Measurements from ENCODE around the gene RBL2. TPM values are rescaled to one million over a fixed set of nuclear protein-coding genes. Genes with fewer than 3 reads are reported as not detected.

RBL2 gene
- total and polyA plus RNA-seq, 9 of the 15 experiments (the other 6 are each of a cell fraction or from before 2014, with no cell fraction given), result 7.8 to 76.3 (median 28.5) TPM

DNA sequence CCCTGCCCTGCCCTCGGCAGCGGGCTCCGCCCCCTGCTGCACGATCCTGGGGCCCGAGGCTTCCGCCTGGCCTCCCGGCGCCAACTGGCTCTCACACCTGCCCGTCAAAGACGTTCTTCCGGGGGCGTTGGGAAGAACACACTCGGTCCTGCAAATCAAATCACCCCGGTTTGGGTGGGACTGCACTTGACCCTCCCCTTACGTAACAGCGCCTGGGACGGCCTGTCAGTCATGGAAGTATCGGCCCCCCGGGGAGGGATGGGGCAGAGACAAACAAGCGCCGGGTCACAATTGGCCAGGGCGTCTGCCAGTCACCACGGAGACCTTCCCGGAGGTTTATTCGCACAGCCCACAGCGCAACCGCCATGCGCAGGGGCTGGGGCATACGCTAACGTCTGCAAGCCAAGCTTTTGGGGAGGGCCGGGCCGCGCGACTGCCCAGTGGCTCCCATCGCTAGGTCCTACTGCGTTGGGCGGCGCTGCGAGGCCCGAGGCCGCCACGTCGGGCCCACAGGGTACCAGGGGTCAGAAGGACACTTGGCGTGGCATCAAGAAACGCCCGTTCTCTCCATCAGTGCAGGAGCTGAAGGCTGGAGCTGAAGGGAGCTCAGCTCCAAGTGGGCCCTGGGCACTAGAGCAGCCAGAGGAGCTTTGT, 69.1 kb downstream of the RBL2 start (continued):
- TF ChIP-seq ESRRA (IDR thresholded peaks at IDR 0.05; ENCODE audit: borderline replicate concordance, low read depth) (no peak), PRMT5 (CRISPR knock-in tag; IDR thresholded peaks at IDR 0.05) (no peak), ZNF143 (CRISPR knock-in tag; IDR thresholded peaks at IDR 0.05) (no peak), CHAMP1 (IDR thresholded peaks at IDR 0.05) (no peak), EGR1 (conservative IDR thresholded peaks at IDR 0.05) (peak; percentile 74), POLR2A (conservative IDR thresholded peaks at IDR 0.05) (peak; percentile 83), ZNF41 (CRISPR knock-in tag; conservative IDR thresholded peaks at IDR 0.05) (no peak), RBM14 (IDR thresholded peaks at IDR 0.05; ENCODE audit: borderline replicate concordance, insufficient read depth, low read depth, low read length) (no peak), HOMEZ (CRISPR knock-in tag; IDR thresholded peaks at IDR 0.05) (no peak), ZNF124 (CRISPR knock-in tag; IDR thresholded peaks at IDR 0.05) (no peak), RFX1 (IDR thresholded peaks at IDR 0.05) (peak; percentile 68), MYC (IDR thresholded peaks at IDR 0.05; ENCODE audit: low read depth, low read length) (peak; percentile 54), MYC (CRISPR knock-in tag; IDR thresholded peaks at IDR 0.05; ENCODE audit: borderline replicate concordance, low read depth) (no peak), ILF3 (IDR thresholded peaks at IDR 0.05; ENCODE audit: borderline replicate concordance) (peak; percentile 37; the same call in 1 of the 2 replicates), ZBTB1 (CRISPR knock-in tag; IDR thresholded peaks at IDR 0.05; ENCODE audit: borderline replicate concordance, low read depth) (0 out of 2 replicates have a peak, but pooled peaks have one; percentile 33), KDM1A (IDR thresholded peaks at IDR 0.05) (0 out of 4 replicates have a peak, but pooled peaks of 1 of the 2 experiments have one; percentile 13), LCOR (CRISPR knock-in tag; IDR thresholded peaks at IDR 0.05) (0 out of 2 replicates have a peak, but pooled peaks have one; percentile 77), ETV1 (tag; conservative IDR thresholded peaks at IDR 0.05; ENCODE audit: low read depth) (no peak)
- TF ChIP-seq, protein P1, sequence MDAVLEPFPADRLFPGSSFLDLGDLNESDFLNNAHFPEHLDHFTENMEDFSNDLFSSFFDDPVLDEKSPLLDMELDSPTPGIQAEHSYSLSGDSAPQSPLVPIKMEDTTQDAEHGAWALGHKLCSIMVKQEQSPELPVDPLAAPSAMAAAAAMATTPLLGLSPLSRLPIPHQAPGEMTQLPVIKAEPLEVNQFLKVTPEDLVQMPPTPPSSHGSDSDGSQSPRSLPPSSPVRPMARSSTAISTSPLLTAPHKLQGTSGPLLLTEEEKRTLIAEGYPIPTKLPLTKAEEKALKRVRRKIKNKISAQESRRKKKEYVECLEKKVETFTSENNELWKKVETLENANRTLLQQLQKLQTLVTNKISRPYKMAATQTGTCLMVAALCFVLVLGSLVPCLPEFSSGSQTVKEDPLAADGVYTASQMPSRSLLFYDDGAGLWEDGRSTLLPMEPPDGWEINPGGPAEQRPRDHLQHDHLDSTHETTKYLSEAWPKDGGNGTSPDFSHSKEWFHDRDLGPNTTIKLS (IDR thresholded peaks at IDR 0.05; ENCODE audit: borderline replicate concordance, low read depth), result peak; percentile 55; the same call in 1 of the 2 replicates
- TF ChIP-seq, protein P2, sequence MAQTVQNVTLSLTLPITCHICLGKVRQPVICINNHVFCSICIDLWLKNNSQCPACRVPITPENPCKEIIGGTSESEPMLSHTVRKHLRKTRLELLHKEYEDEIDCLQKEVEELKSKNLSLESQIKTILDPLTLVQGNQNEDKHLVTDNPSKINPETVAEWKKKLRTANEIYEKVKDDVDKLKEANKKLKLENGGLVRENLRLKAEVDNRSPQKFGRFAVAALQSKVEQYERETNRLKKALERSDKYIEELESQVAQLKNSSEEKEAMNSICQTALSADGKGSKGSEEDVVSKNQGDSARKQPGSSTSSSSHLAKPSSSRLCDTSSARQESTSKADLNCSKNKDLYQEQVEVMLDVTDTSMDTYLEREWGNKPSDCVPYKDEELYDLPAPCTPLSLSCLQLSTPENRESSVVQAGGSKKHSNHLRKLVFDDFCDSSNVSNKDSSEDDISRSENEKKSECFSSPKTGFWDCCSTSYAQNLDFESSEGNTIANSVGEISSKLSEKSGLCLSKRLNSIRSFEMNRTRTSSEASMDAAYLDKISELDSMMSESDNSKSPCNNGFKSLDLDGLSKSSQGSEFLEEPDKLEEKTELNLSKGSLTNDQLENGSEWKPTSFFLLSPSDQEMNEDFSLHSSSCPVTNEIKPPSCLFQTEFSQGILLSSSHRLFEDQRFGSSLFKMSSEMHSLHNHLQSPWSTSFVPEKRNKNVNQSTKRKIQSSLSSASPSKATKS (CRISPR knock-in tag; IDR thresholded peaks at IDR 0.05), result no peak
